ENCODE data around the gene BBS7.

Gene BBS7

GRCh38 chr4:121869841-121870822 lies at the start of gene BBS7:
TSS of gene BBS7 (minus strand) at chr4:121870474. CDS start at chr4:121870313, 161 bp downstream.
- peak; percentile 97 for DNase-seq (ENCODE audit: low spot score)

- DNase-seq (ENCODE audit: low spot score): no peak
These were observed 43.4 kb upstream of the BBS7 start for GRCh38 chr4:121913667-121914066.

GRCh38 chr4:121908346-121908745 lies 38.1 kb upstream of the BBS7 start:
- DNase-seq (ENCODE audit: low spot score): no peak

- DNase-seq (ENCODE audit: low spot score): peak; percentile 59
These were observed 30.1 kb upstream of the BBS7 start for GRCh38 chr4:121900132-121900983.

- DNase-seq (ENCODE audit: low spot score): peak; percentile 4
These were observed 27.9 kb upstream of the BBS7 start for GRCh38 chr4:121898150-121898549.

GRCh38 chr4:121888134-121888533 lies 17.9 kb upstream of the BBS7 start:
- no peak for DNase-seq (ENCODE audit: low spot score)

- no peak for DNase-seq (ENCODE audit: low spot score)
These were observed 14.8 kb upstream of the BBS7 start for GRCh38 chr4:121885115-121885514.

GRCh38 chr4:121881158-121881557 lies 10.9 kb upstream of the BBS7 start:
- DNase-seq (ENCODE audit: low spot score): no peak

GRCh38 chr4:121879135-121879534 lies 8.9 kb upstream of the BBS7 start:
- no peak for DNase-seq (ENCODE audit: low spot score)

- no peak for DNase-seq (ENCODE audit: low spot score)
These were observed 6.9 kb upstream of the BBS7 start for GRCh38 chr4:121877041-121877773.

GRCh38 chr4:121876070-121876469 lies 5.8 kb upstream of the BBS7 start:
- DNase-seq (ENCODE audit: low spot score): no peak

GRCh38 chr4:121875652-121876051 lies 5.4 kb upstream of the BBS7 start:
- no peak for DNase-seq (ENCODE audit: low spot score)

- DNase-seq (ENCODE audit: low spot score): no peak
These were observed 3.3 kb upstream of the BBS7 start for GRCh38 chr4:121873604-121874003.

- DNase-seq (ENCODE audit: low spot score): peak; percentile 10
These were observed 6.5 kb downstream of the BBS7 start for GRCh38 chr4:121863799-121864198.

GRCh38 chr4:121861426-121861825 lies 8.8 kb downstream of the BBS7 start:
- DNase-seq (ENCODE audit: low spot score): no peak

- no peak for DNase-seq (ENCODE audit: low spot score)
These were observed 10.2 kb downstream of the BBS7 start for GRCh38 chr4:121860121-121860520.

GRCh38 chr4:121851354-121851753 lies 18.9 kb downstream of the BBS7 start:
- DNase-seq (ENCODE audit: low spot score): no peak

GRCh38 chr4:121846662-121847061 lies 23.6 kb downstream of the BBS7 start:
- no peak for DNase-seq (ENCODE audit: low spot score)

- no peak for DNase-seq (ENCODE audit: low spot score)
These were observed 27.4 kb downstream of the BBS7 start for GRCh38 chr4:121842862-121843261.

- no peak for DNase-seq (ENCODE audit: low spot score)
These were observed 32.1 kb downstream of the BBS7 start for GRCh38 chr4:121838136-121838535.

- DNase-seq (ENCODE audit: low spot score): no peak
These were observed 40.8 kb downstream of the BBS7 start for GRCh38 chr4:121829511-121829910.

GRCh38 chr4:121827853-121828252 lies 42.4 kb downstream of the BBS7 start:
- peak; percentile 56 for DNase-seq (ENCODE audit: low spot score)

Data from kidney tubule cell (primary cell).